ENCODE measurements around the gene CTIF.

DNA sequence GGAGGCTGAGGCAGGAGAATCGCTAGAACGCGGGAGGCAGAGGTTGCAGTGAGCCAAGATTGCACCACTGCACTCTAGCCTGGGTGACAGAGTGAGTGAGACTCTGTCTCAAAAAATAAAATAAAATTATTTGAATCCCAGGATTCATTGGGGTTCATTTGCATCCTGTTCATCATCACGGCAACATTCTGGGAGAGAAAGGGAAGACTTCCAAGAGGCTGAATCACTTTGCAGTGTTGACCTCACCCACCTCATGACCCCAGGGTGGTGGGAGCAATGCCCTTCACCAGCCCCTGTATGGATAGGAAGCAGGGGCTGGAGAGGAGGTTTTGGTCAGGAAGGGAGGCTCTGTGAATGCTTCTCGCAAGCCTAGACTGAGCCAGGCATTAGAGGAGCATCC, 195.6 kb downstream of the CTIF start:
- TF ChIP-seq, protein P1, sequence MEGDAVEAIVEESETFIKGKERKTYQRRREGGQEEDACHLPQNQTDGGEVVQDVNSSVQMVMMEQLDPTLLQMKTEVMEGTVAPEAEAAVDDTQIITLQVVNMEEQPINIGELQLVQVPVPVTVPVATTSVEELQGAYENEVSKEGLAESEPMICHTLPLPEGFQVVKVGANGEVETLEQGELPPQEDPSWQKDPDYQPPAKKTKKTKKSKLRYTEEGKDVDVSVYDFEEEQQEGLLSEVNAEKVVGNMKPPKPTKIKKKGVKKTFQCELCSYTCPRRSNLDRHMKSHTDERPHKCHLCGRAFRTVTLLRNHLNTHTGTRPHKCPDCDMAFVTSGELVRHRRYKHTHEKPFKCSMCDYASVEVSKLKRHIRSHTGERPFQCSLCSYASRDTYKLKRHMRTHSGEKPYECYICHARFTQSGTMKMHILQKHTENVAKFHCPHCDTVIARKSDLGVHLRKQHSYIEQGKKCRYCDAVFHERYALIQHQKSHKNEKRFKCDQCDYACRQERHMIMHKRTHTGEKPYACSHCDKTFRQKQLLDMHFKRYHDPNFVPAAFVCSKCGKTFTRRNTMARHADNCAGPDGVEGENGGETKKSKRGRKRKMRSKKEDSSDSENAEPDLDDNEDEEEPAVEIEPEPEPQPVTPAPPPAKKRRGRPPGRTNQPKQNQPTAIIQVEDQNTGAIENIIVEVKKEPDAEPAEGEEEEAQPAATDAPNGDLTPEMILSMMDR (IDR thresholded peaks at IDR 0.05): no peak
- TF ChIP-seq POLR2A (IDR thresholded peaks at IDR 0.05) (no peak), POLR2AphosphoS5 (IDR thresholded peaks at IDR 0.05; ENCODE audit: insufficient read depth in 1 of 2, low read depth in 1 of 2) (no peak)
